Measurements from ENCODE around the gene ARHGEF19.
A peak's percentile ranks its signal among the peaks of the same experiment; 100 is the strongest.

Gene ARHGEF19

GRCh38 chr1:16161717-16162116 lies 50.7 kb downstream of the ARHGEF19 start:
- H3K36me3 ChIP-seq = no peaks in the 10 kb centered on the region
- H3K27ac ChIP-seq = no peak overlapping the region
- peaks cover 8% of the 10 kb centered on the region for H3K27me3 ChIP-seq
- peaks cover 28% of the 10 kb centered on the region for H4K20me1 ChIP-seq
- no peak for TF ChIP-seq Cebpa-rat (IDR thresholded peaks at IDR 0.05)
- H3K9me3 ChIP-seq = no peaks in the 10 kb centered on the region
- H3K4me1 ChIP-seq = peaks cover 82% of the 10 kb centered on the region
- H3K4me3 ChIP-seq = no peak overlapping the region
- peak overlapping the region; percentile 85 for H3K4me2 ChIP-seq
- no peak overlapping the region for H3K9ac ChIP-seq

- Histone ChIP-seq H3K27ac (no peak overlapping the region), H3K9me3 (no peaks in the 10 kb centered on the region), H3K9ac (no peak overlapping the region), H3K36me3 (no peaks in the 10 kb centered on the region), H3K4me3 (no peak overlapping the region), H3K4me2 (peak overlapping the region; percentile 78), H4K20me1 (peaks cover 53% of the 10 kb centered on the region), H3K4me1 (peaks cover 91% of the 10 kb centered on the region), H3K27me3 (peaks cover 33% of the 10 kb centered on the region)
- no peak for TF ChIP-seq Cebpa-rat (IDR thresholded peaks at IDR 0.05)
These were observed 53.2 kb downstream of the ARHGEF19 start for GRCh38 chr1:16158993-16159831.

- no peaks in the 10 kb centered on the region for H3K36me3 ChIP-seq
- no peak overlapping the region for H3K9ac ChIP-seq
- no peak for TF ChIP-seq Cebpa-rat (IDR thresholded peaks at IDR 0.05)
- no peak overlapping the region for H3K4me3 ChIP-seq
- H3K4me1 ChIP-seq = peaks cover 91% of the 10 kb centered on the region
- H3K27ac ChIP-seq = no peak overlapping the region
- H3K4me2 ChIP-seq = peak overlapping the region; percentile 78
- H3K9me3 ChIP-seq = no peaks in the 10 kb centered on the region
- H4K20me1 ChIP-seq = peaks cover 65% of the 10 kb centered on the region
- H3K27me3 ChIP-seq = peaks cover 45% of the 10 kb centered on the region
These were observed 54.4 kb downstream of the ARHGEF19 start for GRCh38 chr1:16158025-16158424.

- H3K4me1 ChIP-seq = peaks cover 91% of the 10 kb centered on the region
- H3K36me3 ChIP-seq = no peaks in the 10 kb centered on the region
- H3K27ac ChIP-seq = no peak overlapping the region
- H3K27me3 ChIP-seq = peaks cover 54% of the 10 kb centered on the region
- peaks cover 70% of the 10 kb centered on the region for H4K20me1 ChIP-seq
- H3K9me3 ChIP-seq = no peaks in the 10 kb centered on the region
- no peak overlapping the region for H3K4me3 ChIP-seq
- no peak for TF ChIP-seq Cebpa-rat (IDR thresholded peaks at IDR 0.05)
- peak overlapping the region; percentile 78 for H3K4me2 ChIP-seq
- H3K9ac ChIP-seq = no peak overlapping the region
These were observed 55.5 kb downstream of the ARHGEF19 start for GRCh38 chr1:16156848-16157495.

- Histone ChIP-seq H3K36me3 (no peaks in the 10 kb centered on the region), H3K4me3 (peak within 1 kb of the TSS; percentile 63), H3K27me3 (peaks cover 54% of the 10 kb centered on the region), H3K4me2 (peak within 1 kb of the TSS; percentile 78), H3K9me3 (no peaks in the 10 kb centered on the region), H3K9ac (no peak within 1 kb of the TSS), H3K27ac (no peak within 1 kb of the TSS), H3K4me1 (peaks cover 94% of the 10 kb centered on the region), H4K20me1 (peaks cover 70% of the 10 kb centered on the region)
- no peak for TF ChIP-seq Cebpa-rat (IDR thresholded peaks at IDR 0.05)
These were observed 56.7 kb downstream of the ARHGEF19 start, which contains the start of gene EPHA2 for GRCh38 chr1:16155537-16156410. TSS of gene EPHA2 (minus strand) at chr1:16156069. CDS start at chr1:16155932, 137 bp downstream.

GRCh38 chr1:16153999-16154673 lies 58.3 kb downstream of the ARHGEF19 start:
- Histone ChIP-seq H3K9ac (no peak overlapping the region), H4K20me1 (peaks cover 63% of the 10 kb centered on the region), H3K4me2 (peak overlapping the region; percentile 78), H3K36me3 (no peaks in the 10 kb centered on the region), H3K27me3 (peaks cover 54% of the 10 kb centered on the region), H3K27ac (no peak overlapping the region), H3K4me3 (peak overlapping the region; percentile 63), H3K9me3 (no peaks in the 10 kb centered on the region), H3K4me1 (peaks cover 98% of the 10 kb centered on the region)
- TF ChIP-seq Cebpa-rat (IDR thresholded peaks at IDR 0.05) = no peak

GRCh38 chr1:16153096-16153998 lies 59.1 kb downstream of the ARHGEF19 start:
- H3K4me2 ChIP-seq = peak overlapping the region; percentile 78
- H3K4me3 ChIP-seq = peak overlapping the region; percentile 63
- peaks cover 55% of the 10 kb centered on the region for H4K20me1 ChIP-seq

GRCh38 chr1:16152481-16153087 lies 59.9 kb downstream of the ARHGEF19 start:
- Histone ChIP-seq H4K20me1 (peaks cover 50% of the 10 kb centered on the region), H3K9me3 (no peaks in the 10 kb centered on the region), H3K36me3 (no peaks in the 10 kb centered on the region), H3K27me3 (peaks cover 54% of the 10 kb centered on the region), H3K4me1 (peaks cover 82% of the 10 kb centered on the region), H3K27ac (no peak overlapping the region), H3K4me2 (peak overlapping the region; percentile 78), H3K9ac (no peak overlapping the region), H3K4me3 (no peak overlapping the region)
- TF ChIP-seq Cebpa-rat (IDR thresholded peaks at IDR 0.05) = no peak

More at GRCh38 chr1:16153096-16153998, 59.1 kb downstream of the ARHGEF19 start:
- Histone ChIP-seq H3K9ac (no peak overlapping the region), H3K27me3 (peaks cover 54% of the 10 kb centered on the region), H3K27ac (no peak overlapping the region), H3K36me3 (no peaks in the 10 kb centered on the region), H3K4me1 (peaks cover 90% of the 10 kb centered on the region), H3K9me3 (no peaks in the 10 kb centered on the region)
- TF ChIP-seq Cebpa-rat (IDR thresholded peaks at IDR 0.05) = no peak

All from BLaER1 (cell line).